K562 (cell line): ENCODE data around the gene SP100. TPM values are rescaled to one million over a fixed set of nuclear protein-coding genes. Genes with fewer than 3 reads are reported as not detected.
A peak's percentile ranks its signal among the peaks of the same experiment; 100 is the strongest.

Experiments used
- ATAC-seq: fragments of 200-7000 bp; cut with Tn5 transposase; 3 replicates; pipeline ENCODE4 v1.9.1; 2020; ENCODE audit warnings: moderate library complexity
- BruUV-seq: library from RNA; stranded (reverse); fragments of 400-500 nt; replicated peaks from 2 replicates; lab custom pipeline; 2021; lab: Mats Ljungman, UMichigan
- CTCF ChIA-PET: fragments of 300-600 bp; formaldehyde crosslinking; extraction: SDS; loops from one replicate; lab custom pipeline; 2021; ENCODE audit warnings: low intra/inter-chr PET ratio; lab: Yijun Ruan, JAX
- POLR2A ChIA-PET: fragments of 300-600, 350-650 bp; sonication (Branson Sonifier 250); formaldehyde crosslinking; extraction: SDS; loops from one replicate; lab custom pipeline; 2021; ENCODE audit warnings: antibody characterized with exemption, inconsistent platforms; lab: Yijun Ruan, JAX
- DNase-seq, 4 experiments: peaks; one replicate each; pipeline versions ENCODE4 v3.0.0 to v3.0.0-alpha.2; 2011 to 2018; ENCODE audit warnings: low spot score in 3 of 4, mixed read lengths in 3 of 4; ENCODE audit errors: extremely low read depth in 1 of 4
- FAIRE-seq: peaks from 2 replicates; lab custom pipeline; 2011; peaks lifted over from hg19 to GRCh38; lab: Jason Lieb, UNC
- H2AFZ ChIP-seq: 2 replicates; pipeline ENCODE4 v1.6.0; 2011; ENCODE audit warnings: low read depth, low read length, control low read depth, inconsistent platforms
- H3K27ac ChIP-seq: fragments of 200-600 bp; 3 replicates; pipeline ENCODE4 v1.8.0; 2011; ENCODE audit warnings: low read depth, mild to moderate bottlenecking, control low read depth, inconsistent platforms, low read length, moderate library complexity, mixed read lengths; ENCODE audit errors: extremely low read depth
- H3K27me3 ChIP-seq, 2 experiments: fragments of 300-600 bp in 1 of 2; 2 replicates in 1 of 2; 3 replicates in 1 of 2; pipeline versions ENCODE4 v1.6.0 to v1.8.0; 2011; ENCODE audit warnings: inconsistent platforms in 2 of 2, low read length in 2 of 2, mild to moderate bottlenecking in 1 of 2, mixed read lengths in 1 of 2, moderate library complexity in 1 of 2; ENCODE audit not compliant: control insufficient read depth in 2 of 2, insufficient read depth in 2 of 2
- H3K36me3 ChIP-seq: fragments of 300-600 bp; 3 replicates; pipeline ENCODE4 v1.8.0; 2011; ENCODE audit warnings: mild to moderate bottlenecking, low read length, inconsistent platforms; ENCODE audit not compliant: control insufficient read depth, insufficient read depth
- H3K4me1 ChIP-seq, 2 experiments: fragments of 200-600 bp in 1 of 2; replicated peaks in 1 of 2; 2 replicates in 1 of 2; 3 replicates in 1 of 2; pipeline versions ENCODE4 v1.5.1 to v1.8.0; 2011; ENCODE audit warnings: inconsistent platforms in 2 of 2, low read length in 2 of 2, mild to moderate bottlenecking in 1 of 2, mixed read lengths in 1 of 2, moderate library complexity in 1 of 2; ENCODE audit not compliant: control insufficient read depth in 2 of 2, insufficient read depth in 2 of 2
- H3K4me2 ChIP-seq: 2 replicates; pipeline ENCODE4 v1.6.1; 2011; ENCODE audit warnings: low read length, control low read depth, inconsistent platforms, mixed read lengths; ENCODE audit not compliant: insufficient read depth
- H3K4me3 ChIP-seq: fragments of 200-600 bp; sonication (generic), shearing (Covaris generic); 2 replicates; pipeline ENCODE4 v1.5.1; 2016; ENCODE audit warnings: control low read depth, inconsistent platforms
- H3K79me2 ChIP-seq: fragments of 200-600 bp; 3 replicates; pipeline ENCODE4 v1.8.0; 2011; ENCODE audit warnings: low read length, inconsistent platforms; ENCODE audit not compliant: control insufficient read depth, insufficient read depth
- H3K9ac ChIP-seq, 2 experiments: 2 replicates each; pipeline versions ENCODE4 v1.6.0 to v1.6.1; 2011; ENCODE audit warnings: low read depth in 2 of 2, low read length in 2 of 2, control low read depth in 1 of 2, inconsistent platforms in 1 of 2, mild to moderate bottlenecking in 1 of 2, mixed read lengths in 1 of 2; ENCODE audit not compliant: insufficient read depth in 1 of 2
- H3K9me1 ChIP-seq: one replicate; pipeline ENCODE4 v1.6.0; 2011; ENCODE audit warnings: inconsistent platforms, mild to moderate bottlenecking, low read length, moderate library complexity; ENCODE audit not compliant: control insufficient read depth, insufficient read depth
- H3K9me3 ChIP-seq: replicated peaks from 2 replicates; pipeline ENCODE4 v1.5.1; 2011; ENCODE audit warnings: low read depth, low read length, inconsistent platforms; ENCODE audit not compliant: control insufficient read depth, insufficient read depth
- H4K20me1 ChIP-seq: replicated peaks from 2 replicates; pipeline ENCODE4 v1.6.1; 2011; ENCODE audit warnings: low read length, inconsistent platforms, mixed read lengths; ENCODE audit not compliant: control insufficient read depth, insufficient read depth
- C11orf30 ChIP-seq: fragments of 450-650 bp; IDR thresholded peaks from 2 replicates; pipeline ENCODE4 v1.6.1; 2016; ENCODE audit warnings: low read depth, mild to moderate bottlenecking
- CBX5 ChIP-seq: IDR thresholded peaks from 2 replicates; pipeline ENCODE4 v1.6.1; 2014; ENCODE audit warnings: low read depth, borderline replicate concordance
- CEBPG ChIP-seq, 3 experiments: fragments of 200-800 bp in 1 of 3; sonication (Bioruptor generic) in 1 of 3; sonication (generic) in 1 of 3; formaldehyde crosslinking in 1 of 3; IDR thresholded peaks in 2 of 3; conservative IDR thresholded peaks in 1 of 3; 2 replicates each; pipeline versions ENCODE4 v1.6.1 to v1.8.0; 2016 to 2022; ENCODE audit warnings: missing compliant biosample characterization in 2 of 3, missing genetic modification characterization in 2 of 3, mild to moderate bottlenecking in 1 of 3, missing genetic modification reagents in 1 of 3
- FOSL1 ChIP-seq: fragments of 200-800 bp; sonication (Bioruptor generic); conservative IDR thresholded peaks from 2 replicates; pipeline ENCODE4 v1.6.1; 2016; ENCODE audit warnings: missing genetic modification characterization, missing compliant biosample characterization
- LCOR ChIP-seq: sonication (generic); formaldehyde crosslinking; IDR thresholded peaks from 2 replicates; pipeline ENCODE4 v1.8.0; 2022; ENCODE audit warnings: mild to moderate bottlenecking, missing genetic modification reagents
- MAFG ChIP-seq: fragments of 450-650 bp; conservative IDR thresholded peaks from 2 replicates; pipeline ENCODE4 v1.6.1; 2016; ENCODE audit warnings: missing genetic modification characterization, missing compliant biosample characterization
- PRPF4 ChIP-seq: fragments of 200-400 bp; formaldehyde crosslinking; IDR thresholded peaks from one replicate; pipeline ENCODE4 v1.6.1; 2017; ENCODE audit warnings: low read length, low read depth, mild to moderate bottlenecking; ENCODE audit not compliant: insufficient read depth, poor library complexity, severe bottlenecking
- TRIM28 ChIP-seq: fragments of 450-650 bp; IDR thresholded peaks from 2 replicates; pipeline ENCODE4 v1.6.1; 2017
- ZNF217 ChIP-seq: sonication (generic); formaldehyde crosslinking; IDR thresholded peaks from 2 replicates; pipeline ENCODE4 v1.8.0; 2022; ENCODE audit warnings: mild to moderate bottlenecking, missing genetic modification reagents
- ZNF316 ChIP-seq: fragments of 450-650 bp; IDR thresholded peaks from 2 replicates; pipeline ENCODE4 v1.6.1; 2016
- WGBS: fragments of 100-300 bp; shearing (Covaris generic); methylation state at CpG from one replicate; pipeline ENCODE4 v1.1.6; 2016; ENCODE audit warnings: low coverage, mixed read lengths; ENCODE audit not compliant: insufficient coverage; ENCODE audit errors: missing lambda C conversion rate; 5-methylcytosine and 5-hydroxymethylcytosine counted together
- in situ Hi-C: fragments of 300-500 bp; cut with MboI; formaldehyde crosslinking; loops from 4 replicates; pipeline ENCODE4 v1.15.0; 2018; ENCODE audit warnings: inconsistent platforms, mixed read lengths
- intact Hi-C: fragments of 100-400 bp; cut with micrococcal nuclease; formaldehyde crosslinking; loops from 2 replicates; pipeline ENCODE4 v1.14.2; 2022
- polyA plus RNA-seq, 8 experiments: library from polyadenylated mRNA; depleted of rRNA in 4 of 8; stranded (reverse) in 5 of 8; unstranded in 3 of 8; fragments of >200 nt; fragmentation: Nextera tagmentation in 2 of 8; fragmentation: Illumina TruSeq in 1 of 8; extraction: Ambion mirVana in 2 of 8; extraction: Trizol in 1 of 8; gene quantifications; 2 replicates each; pipeline versions ENCODE4 v1.2.1 to v1.2.3, GENCODE V29; 2011 to 2014; ENCODE audit warnings: inconsistent platforms in 1 of 8, missing spikeins in 1 of 8
- total RNA-seq, 7 experiments: library from RNA; depleted of rRNA in 6 of 7; stranded (reverse); fragments of >200 nt in 6 of 7; fragmentation: Illumina TruSeq in 2 of 7; extraction: Trizol in 2 of 7; gene quantifications; 2 replicates each; pipeline versions ENCODE4 v1.2.1 to v1.2.3, GENCODE V29; 2011 to 2021; ENCODE audit warnings: low replicate concordance in 1 of 7
- TF ChIP-seq, protein P1 (sequence below): fragments of 450-650 bp; IDR thresholded peaks from 2 replicates; pipeline ENCODE4 v1.6.1; 2016; ENCODE audit warnings: mild to moderate bottlenecking

The SP100 gene
- total and polyA plus RNA-seq, 9 of the 15 experiments (the other 6 are each of a cell fraction or from before 2014, with no cell fraction given): 19.2 to 39.2 (median 34.6) TPM

DNA sequence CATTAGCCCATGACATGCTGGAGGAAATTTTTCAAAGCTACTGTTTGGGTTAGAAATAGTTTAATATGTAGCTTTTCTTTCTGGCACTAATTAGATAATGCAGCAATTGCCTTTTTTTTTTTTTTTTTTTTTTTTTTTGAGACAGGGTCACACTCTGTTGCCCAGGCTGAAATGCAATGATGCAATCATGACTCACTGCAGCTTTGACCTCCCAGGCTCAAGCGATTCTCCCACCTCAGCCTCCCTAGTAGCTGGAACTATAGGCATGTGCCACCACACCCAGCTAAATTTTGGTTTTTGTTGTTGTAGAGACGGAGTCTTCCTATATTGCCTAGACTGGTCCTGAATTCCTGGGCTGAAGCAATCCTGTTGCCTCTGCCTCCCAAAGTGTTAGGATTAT is 136.2 kb downstream of the SP100 start (continued):
- TF ChIP-seq, protein P1, sequence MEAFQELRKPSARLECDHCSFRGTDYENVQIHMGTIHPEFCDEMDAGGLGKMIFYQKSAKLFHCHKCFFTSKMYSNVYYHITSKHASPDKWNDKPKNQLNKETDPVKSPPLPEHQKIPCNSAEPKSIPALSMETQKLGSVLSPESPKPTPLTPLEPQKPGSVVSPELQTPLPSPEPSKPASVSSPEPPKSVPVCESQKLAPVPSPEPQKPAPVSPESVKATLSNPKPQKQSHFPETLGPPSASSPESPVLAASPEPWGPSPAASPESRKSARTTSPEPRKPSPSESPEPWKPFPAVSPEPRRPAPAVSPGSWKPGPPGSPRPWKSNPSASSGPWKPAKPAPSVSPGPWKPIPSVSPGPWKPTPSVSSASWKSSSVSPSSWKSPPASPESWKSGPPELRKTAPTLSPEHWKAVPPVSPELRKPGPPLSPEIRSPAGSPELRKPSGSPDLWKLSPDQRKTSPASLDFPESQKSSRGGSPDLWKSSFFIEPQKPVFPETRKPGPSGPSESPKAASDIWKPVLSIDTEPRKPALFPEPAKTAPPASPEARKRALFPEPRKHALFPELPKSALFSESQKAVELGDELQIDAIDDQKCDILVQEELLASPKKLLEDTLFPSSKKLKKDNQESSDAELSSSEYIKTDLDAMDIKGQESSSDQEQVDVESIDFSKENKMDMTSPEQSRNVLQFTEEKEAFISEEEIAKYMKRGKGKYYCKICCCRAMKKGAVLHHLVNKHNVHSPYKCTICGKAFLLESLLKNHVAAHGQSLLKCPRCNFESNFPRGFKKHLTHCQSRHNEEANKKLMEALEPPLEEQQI: no peak
- no peak for TF ChIP-seq LCOR (CRISPR knock-in tag)
- TF ChIP-seq PRPF4: no peak
- no peak for TF ChIP-seq ZNF217 (CRISPR knock-in tag)
- peak; percentile 41 for TF ChIP-seq FOSL1 (tag)
- no peak for TF ChIP-seq CEBPG (CRISPR knock-in tag; IDR thresholded peaks at IDR 0.05)
- TF ChIP-seq CEBPG (tag; conservative IDR thresholded peaks at IDR 0.05 in 1 of 2, IDR thresholded peaks at IDR 0.05 in 1 of 2): peak in 1 of 2 experiments; percentile 80; a peak in 2 of 4 replicates
- TF ChIP-seq, all 486 proteins: peak for 5

DNA sequence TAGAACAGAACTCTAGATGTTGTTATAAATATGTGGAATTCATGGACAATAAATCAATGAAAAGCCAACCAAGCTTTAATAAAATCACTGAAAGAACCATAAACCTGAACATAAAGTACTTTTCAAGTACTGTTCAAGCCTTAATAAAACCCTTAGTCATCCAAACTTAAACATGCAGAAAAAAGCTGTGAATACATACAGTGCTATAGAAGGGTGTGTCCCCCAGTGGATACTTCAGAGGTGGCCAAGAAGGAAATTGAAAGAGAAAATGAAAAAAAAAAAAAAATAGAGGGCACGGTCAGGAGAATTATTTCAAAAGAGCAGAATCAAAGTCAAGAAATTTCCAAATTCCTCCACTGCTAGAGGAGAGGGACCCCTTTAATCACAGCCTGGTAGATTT is 141.1 kb downstream of the SP100 start:
- Histone ChIP-seq H3K79me2 (no peaks in the 10 kb centered on the region), H3K4me3 (no peak overlapping the region), H3K27me3 (no peaks in the 10 kb centered on the region), H3K36me3 (no peaks in the 10 kb centered on the region), H3K9me3 (no peaks in the 10 kb centered on the region), H3K9me1 (no peaks in the 10 kb centered on the region), H3K9ac (no peak overlapping the region), H3K27ac (no peak overlapping the region), H3K4me1 (no peaks in the 10 kb centered on the region), H4K20me1 (no peaks in the 10 kb centered on the region), H3K4me2 (no peak overlapping the region), H2AFZ (no peak overlapping the region)
- ChIA-PET CTCF (no interaction called here), POLR2A (no interaction called here)
- no peak for TF ChIP-seq TRIM28
- peak; percentile 37; the same call in 1 of the 2 replicates for TF ChIP-seq ZNF316
- peak; percentile 42; the same call in 1 of the 2 replicates for TF ChIP-seq C11orf30
- no peak for TF ChIP-seq CBX5
- peak; percentile 60 for TF ChIP-seq MAFG (tag)
- BruUV-seq: no TSS peak
- DNase-seq: no peak
- WGBS: no CpG with 5 or more reads among the region's 1 CpG
- intact Hi-C loops (no loop called here), in situ Hi-C loops (no loop called here)
- no peak for FAIRE-seq
- ATAC-seq: no peak
